ENCODE data around the gene PRUNE2. TPM values are rescaled to one million over a fixed set of nuclear protein-coding genes. Genes with fewer than 3 reads are reported as not detected.

PRUNE2 gene
- total and polyA plus RNA-seq, 8 donors = 1.4 to 19.1 (median 4.6) TPM

GRCh38 chr9:76803762-76804161 lies 102.2 kb downstream of the PRUNE2 start:
- Histone ChIP-seq H3K4me3 (no peak overlapping the region), H3K36me3 (no peaks in the 10 kb centered on the region), H3K27ac (no peak overlapping the region), H3K9me3 (no peaks in the 10 kb centered on the region), H3K27me3 (no peaks in the 10 kb centered on the region), H3K4me1 (no peaks in the 10 kb centered on the region)
- TF ChIP-seq CTCF (IDR thresholded peaks at IDR 0.05) = no peak
- WGBS, 2 donors = 56 to 63% methylated on average over 7 of the region's 7 CpGs
- no peak for DNase-seq
- no peak for ATAC-seq
- FAIRE-seq = no peak
- intact Hi-C loops (cut with DNase I) = no loop called here

GRCh38 chr9:76803083-76803482 lies 102.8 kb downstream of the PRUNE2 start:
- no peak for ATAC-seq
- DNase-seq = no peak
- WGBS, 2 donors = 49 to 64% methylated on average over 2 of the region's 2 CpGs
- Histone ChIP-seq H3K36me3 (no peaks in the 10 kb centered on the region), H3K27me3 (no peaks in the 10 kb centered on the region), H3K9me3 (no peaks in the 10 kb centered on the region), H3K27ac (no peak overlapping the region), H3K4me3 (no peak overlapping the region), H3K4me1 (no peaks in the 10 kb centered on the region)
- no peak for TF ChIP-seq CTCF (IDR thresholded peaks at IDR 0.05)
- intact Hi-C loops (cut with DNase I) = no loop called here
- FAIRE-seq = no peak

DNA sequence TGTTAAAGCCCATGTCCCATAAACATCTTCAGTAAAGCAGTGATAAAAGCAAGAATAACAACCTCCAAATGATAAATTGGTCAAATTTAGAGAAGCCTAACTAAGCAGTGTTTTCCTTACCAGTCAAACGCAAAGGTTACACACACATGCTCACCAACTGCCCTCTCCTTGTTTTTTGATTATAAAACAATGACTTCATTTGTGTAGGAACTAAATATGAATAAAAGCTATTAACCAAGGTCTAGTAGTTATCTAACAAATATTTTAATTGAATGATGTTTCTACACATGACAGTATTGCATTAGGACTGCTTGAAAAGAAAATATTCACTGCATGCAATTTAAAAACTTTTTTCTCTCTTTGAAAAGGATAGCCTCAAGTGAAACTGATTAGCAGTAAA lies 105.0 kb downstream of the PRUNE2 start:
- TF ChIP-seq CTCF (IDR thresholded peaks at IDR 0.05) = no peak
- ATAC-seq = no peak
- DNase-seq = no peak
- H3K9me3 ChIP-seq = no peaks in the 10 kb centered on the region
- H3K4me3 ChIP-seq = no peak overlapping the region
- H3K27ac ChIP-seq = no peak overlapping the region
- H3K36me3 ChIP-seq = no peaks in the 10 kb centered on the region
- no peaks in the 10 kb centered on the region for H3K4me1 ChIP-seq
- WGBS, 2 donors = 73 to 79% methylated on average over 1 of the region's 1 CpG
- H3K27me3 ChIP-seq = no peaks in the 10 kb centered on the region
- intact Hi-C loops (cut with DNase I) = no loop called here
- FAIRE-seq = no peak

- TF ChIP-seq CTCF (IDR thresholded peaks at IDR 0.05) = no peak
- 52 to 59% methylated on average over 1 of the region's 1 CpG for WGBS, 2 donors
- Histone ChIP-seq H3K27me3 (no peaks in the 10 kb centered on the region), H3K27ac (no peak overlapping the region), H3K36me3 (no peaks in the 10 kb centered on the region), H3K4me1 (no peaks in the 10 kb centered on the region), H3K4me3 (no peak overlapping the region), H3K9me3 (no peaks in the 10 kb centered on the region)
- FAIRE-seq (no peak), DNase-seq (no peak), ATAC-seq (no peak)
- intact Hi-C loops (cut with DNase I) = no loop called here
These were observed 106.4 kb downstream of the PRUNE2 start for GRCh38 chr9:76799473-76799872.

DNA sequence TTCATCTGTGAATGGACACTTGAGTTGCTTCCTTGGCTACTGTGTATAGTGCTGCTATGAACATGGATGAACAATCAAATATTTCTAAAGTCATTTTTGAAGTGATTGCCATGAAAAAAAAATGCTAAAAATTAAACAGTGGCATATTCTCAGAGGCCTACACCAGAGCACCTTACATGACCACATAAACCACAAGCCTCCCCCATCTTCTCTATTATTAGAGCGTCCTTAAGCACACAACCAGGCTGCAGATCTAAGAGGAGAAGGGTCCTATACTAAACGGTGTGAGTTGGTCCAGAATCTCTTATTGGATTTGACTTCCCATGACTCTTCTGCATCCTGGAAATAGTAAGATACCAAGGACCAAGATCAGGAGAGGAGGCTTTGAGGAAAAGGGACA lies 107.4 kb downstream of the PRUNE2 start:
- Histone ChIP-seq H3K36me3 (no peaks in the 10 kb centered on the region), H3K27ac (no peak overlapping the region), H3K9me3 (no peaks in the 10 kb centered on the region), H3K4me1 (no peaks in the 10 kb centered on the region), H3K27me3 (no peaks in the 10 kb centered on the region), H3K4me3 (no peak overlapping the region)
- intact Hi-C loops (cut with DNase I) = no loop called here
- WGBS, 2 donors = 68 to 72% methylated on average over 2 of the region's 2 CpGs
- FAIRE-seq (no peak), ATAC-seq (no peak), DNase-seq (no peak)
- no peak for TF ChIP-seq CTCF (IDR thresholded peaks at IDR 0.05)
